Fibroblast of skin of abdomen (primary cell): ENCODE measurements around the gene ADAM17. TPM values are rescaled to one million over a fixed set of nuclear protein-coding genes. Genes with fewer than 3 reads are reported as not detected.
"Not testable (repeated sequence)": the region's sequence is repeated elsewhere in the genome, so short reads cannot be mapped to it uniquely, and the experiment has no call there.

Experiments
- DNase-seq: peaks from one replicate; pipeline ENCODE4 v3.0.0-alpha.2; 2013
- polyA plus RNA-seq, 2 experiments: library from polyadenylated mRNA; unstranded; fragments of 120-200 nt; gene quantifications; one replicate each; pipeline ENCODE4 v1.2.1, GENCODE V29; 2013; ENCODE audit not compliant: insufficient read length in 2 of 2

Gene ADAM17
- 22.2 TPM for polyA plus RNA-seq (2013, experiment 1 of 2; ENCODE audit: insufficient read length)
- 21.5 TPM for polyA plus RNA-seq (2013, experiment 2 of 2; ENCODE audit: insufficient read length)

- DNase-seq = peak; percentile 96
These were observed at the start of gene ADAM17 for GRCh38 chr2:9555297-9556120. TSS of gene ADAM17 (minus strand) at chr2:9555830. CDS start at chr2:9555605, 225 bp downstream.

GRCh38 chr2:9602412-9602811, 46.8 kb upstream of the ADAM17 start:
- no peak for DNase-seq

- DNase-seq = no peak
These were observed 45.8 kb upstream of the ADAM17 start for GRCh38 chr2:9601397-9601796.

- no peak for DNase-seq
These were observed 43.8 kb upstream of the ADAM17 start for GRCh38 chr2:9599430-9599829.

GRCh38 chr2:9596621-9597311, 41.1 kb upstream of the ADAM17 start:
- no peak for DNase-seq

GRCh38 chr2:9595746-9596145, 40.1 kb upstream of the ADAM17 start:
- DNase-seq = no peak

GRCh38 chr2:9595256-9595655, 39.6 kb upstream of the ADAM17 start:
- DNase-seq = not testable (repeated sequence)

GRCh38 chr2:9594366-9595054, 38.9 kb upstream of the ADAM17 start:
- peak; percentile 78 for DNase-seq

GRCh38 chr2:9593925-9594324, 38.3 kb upstream of the ADAM17 start:
- no peak for DNase-seq

- no peak for DNase-seq
These were observed 37.1 kb upstream of the ADAM17 start for GRCh38 chr2:9592699-9593098.

- DNase-seq = no peak
These were observed 35.0 kb upstream of the ADAM17 start for GRCh38 chr2:9590641-9591040.

GRCh38 chr2:9586465-9586864, 30.8 kb upstream of the ADAM17 start:
- no peak for DNase-seq

GRCh38 chr2:9585486-9585885, 29.9 kb upstream of the ADAM17 start:
- no peak for DNase-seq

GRCh38 chr2:9584902-9585301, 29.3 kb upstream of the ADAM17 start:
- not testable (repeated sequence) for DNase-seq

GRCh38 chr2:9582624-9583023, 27.0 kb upstream of the ADAM17 start:
- DNase-seq = no peak

- DNase-seq = no peak
These were observed 23.0 kb upstream of the ADAM17 start for GRCh38 chr2:9578467-9579235.

GRCh38 chr2:9574331-9574730, 18.7 kb upstream of the ADAM17 start:
- DNase-seq = no peak

- no peak for DNase-seq
These were observed 18.2 kb upstream of the ADAM17 start for GRCh38 chr2:9573840-9574239.

- DNase-seq = no peak
These were observed 17.5 kb upstream of the ADAM17 start for GRCh38 chr2:9573013-9573720.

- DNase-seq = no peak
These were observed 14.8 kb upstream of the ADAM17 start for GRCh38 chr2:9570182-9571060.
